IMR-90 (cell line): Measurements from ENCODE around the gene MLLT10. TPM values are rescaled to one million over a fixed set of nuclear protein-coding genes. Genes with fewer than 3 reads are reported as not detected.
"Not testable (repeated sequence)": the region's sequence is repeated elsewhere in the genome, so short reads cannot be mapped to it uniquely, and the experiment has no call there.

Source experiments
- ATAC-seq: fragments of 200-7000 bp; cut with Tn5 transposase; 2 replicates; pipeline ENCODE4 v1.9.1; 2020; ENCODE audit warnings: low read depth, mild to moderate bottlenecking, moderate library complexity
- BruUV-seq: library from RNA; stranded (reverse); fragments of 400-500 nt; replicated peaks from 2 replicates; lab custom pipeline; 2021; lab: Mats Ljungman, UMichigan
- CTCF ChIA-PET: fragments of 300-600 bp; formaldehyde crosslinking; extraction: SDS; loops from one replicate; lab custom pipeline; 2021; ENCODE audit warnings: antibody characterized with exemption; lab: Yijun Ruan, JAX
- POLR2A ChIA-PET: fragments of 300-600 bp; sonication (Branson Sonifier 250); formaldehyde crosslinking; loops from one replicate; lab custom pipeline; 2022; ENCODE audit warnings: antibody characterized with exemption; ENCODE audit not compliant: unreplicated experiment; lab: Charles Lee
- DNase-seq: peaks from one replicate; pipeline ENCODE4 v3.0.0; 2013
- H2AFZ ChIP-seq: replicated peaks from 2 replicates; pipeline ENCODE3; 2013; ENCODE audit warnings: low read length, mild to moderate bottlenecking; ENCODE audit not compliant: poor library complexity
- H2AK5ac ChIP-seq: 2 replicates; pipeline ENCODE4 v1.6.1; 2013; ENCODE audit warnings: low read depth, low read length, inconsistent platforms
- H2AK9ac ChIP-seq: replicated peaks from 2 replicates; pipeline ENCODE3; 2013; ENCODE audit warnings: mild to moderate bottlenecking, low read depth, low read length, moderate library complexity; ENCODE audit not compliant: poor library complexity
- H2BK120ac ChIP-seq: 2 replicates; pipeline ENCODE4 v1.6.1; 2013; ENCODE audit warnings: low read depth, low read length, inconsistent platforms
- H2BK15ac ChIP-seq: 3 replicates; pipeline ENCODE4 v1.6.1; 2013; ENCODE audit warnings: low read depth, low read length, inconsistent platforms
- H2BK20ac ChIP-seq: 2 replicates; pipeline ENCODE4 v1.6.1; 2013; ENCODE audit warnings: low read depth, mild to moderate bottlenecking, inconsistent platforms, low read length, moderate library complexity
- H2BK5ac ChIP-seq: 2 replicates; pipeline ENCODE4 v1.6.1; 2013; ENCODE audit warnings: mild to moderate bottlenecking, low read depth, low read length, inconsistent platforms; ENCODE audit not compliant: poor library complexity, severe bottlenecking
- H3K14ac ChIP-seq: replicated peaks from 2 replicates; pipeline ENCODE4 v1.6.1; 2013; ENCODE audit warnings: low read depth, low read length, inconsistent platforms
- H3K18ac ChIP-seq: 2 replicates; pipeline ENCODE4 v1.6.1; 2013; ENCODE audit warnings: low read depth, low read length, control low read depth
- H3K23ac ChIP-seq: 2 replicates; pipeline ENCODE4 v1.6.1; 2013; ENCODE audit warnings: low read depth, low read length, inconsistent platforms
- H3K27ac ChIP-seq: 2 replicates; pipeline ENCODE4 v1.5.1; 2013; ENCODE audit warnings: mild to moderate bottlenecking, control low read depth, low read length; ENCODE audit not compliant: insufficient read depth
- H3K27me3 ChIP-seq: 2 replicates; pipeline ENCODE4 v1.6.1; 2013; ENCODE audit warnings: low read length; ENCODE audit not compliant: control insufficient read depth, insufficient read depth
- H3K36me3 ChIP-seq: 2 replicates; pipeline ENCODE4 v1.6.1; 2013; ENCODE audit warnings: low read length, mixed read lengths; ENCODE audit not compliant: control insufficient read depth, insufficient read depth
- H3K4ac ChIP-seq: 2 replicates; pipeline ENCODE4 v1.6.1; 2013; ENCODE audit warnings: low read depth, low read length, inconsistent platforms
- H3K4me1 ChIP-seq: 2 replicates; pipeline ENCODE4 v1.6.1; 2013; ENCODE audit warnings: low read length, mixed read lengths; ENCODE audit not compliant: control insufficient read depth, insufficient read depth
- H3K4me2 ChIP-seq: 2 replicates; pipeline ENCODE4 v1.6.1; 2013; ENCODE audit warnings: low read depth, mild to moderate bottlenecking, control low read depth, low read length, moderate library complexity
- H3K4me3 ChIP-seq: 2 replicates; pipeline ENCODE4 v1.5.1; 2013; ENCODE audit warnings: low read depth, mild to moderate bottlenecking, control low read depth, low read length, moderate library complexity; ENCODE audit not compliant: insufficient read depth
- H3K56ac ChIP-seq: 2 replicates; pipeline ENCODE4 v1.6.1; 2013; ENCODE audit warnings: low read length, inconsistent platforms; ENCODE audit not compliant: insufficient read depth; ENCODE audit errors: extremely low read depth
- H3K79me1 ChIP-seq, 2 experiments: 2 replicates each; pipeline ENCODE4 v1.6.1; 2013; ENCODE audit warnings: low read length in 2 of 2, inconsistent platforms in 1 of 2, low read depth in 1 of 2
- H3K9ac ChIP-seq: 2 replicates; pipeline ENCODE4 v1.6.1; 2013; ENCODE audit warnings: low read depth, low read length, control low read depth
- H3K9me1 ChIP-seq: 2 replicates; pipeline ENCODE4 v1.6.1; 2013; ENCODE audit warnings: low read length, inconsistent platforms; ENCODE audit not compliant: insufficient read depth
- H3K9me3 ChIP-seq: 2 replicates; pipeline ENCODE4 v1.6.1; 2013; ENCODE audit warnings: low read length; ENCODE audit not compliant: control insufficient read depth, insufficient read depth
- H4K20me1 ChIP-seq: 2 replicates; pipeline ENCODE4 v1.6.1; 2013; ENCODE audit warnings: low read length, inconsistent platforms; ENCODE audit not compliant: insufficient read depth
- H4K5ac ChIP-seq: 2 replicates; pipeline ENCODE4 v1.6.1; 2013; ENCODE audit warnings: mild to moderate bottlenecking, low read depth, low read length, control low read depth
- H4K8ac ChIP-seq, 2 experiments: 2 replicates each; pipeline ENCODE4 v1.6.1; 2013; ENCODE audit warnings: low read depth in 2 of 2, low read length in 2 of 2, control low read depth in 1 of 2, inconsistent platforms in 1 of 2
- H4K91ac ChIP-seq: 2 replicates; pipeline ENCODE4 v1.6.1; 2013; ENCODE audit warnings: low read depth, low read length, inconsistent platforms; ENCODE audit not compliant: insufficient read depth
- CHD1 ChIP-seq: IDR thresholded peaks from 2 replicates; pipeline ENCODE4 v1.6.1; 2012; ENCODE audit warnings: low read depth, low read length, improper control_type of control experiment
- USF2 ChIP-seq: fragments of 150-350 bp; IDR thresholded peaks from 2 replicates; pipeline ENCODE4 v1.6.1; 2017; ENCODE audit warnings: mild to moderate bottlenecking, antibody characterized with exemption, low read length, low read depth
- WGBS, 2 experiments: methylation state at CpG; one replicate each; pipeline versions ENCODE4 v1.1.5 to v1.1.7; 2013; ENCODE audit warnings: missing lambda C conversion rate in 2 of 2; ENCODE audit not compliant: insufficient read length in 1 of 2; ENCODE audit errors: extremely low coverage in 2 of 2; 5-methylcytosine and 5-hydroxymethylcytosine counted together
- dilution Hi-C: fragments of 300-500 bp; cut with HindIII; formaldehyde crosslinking; loops from one replicate; pipeline ENCODE4 v1.14.3; 2018; ENCODE audit warnings: low sequenced_read_pairs; ENCODE audit not compliant: unreplicated experiment
- in situ Hi-C: fragments of 300-500 bp; cut with MboI; formaldehyde crosslinking; loops from 3 replicates; pipeline ENCODE4 v1.14.3; 2019; ENCODE audit warnings: low sequenced_read_pairs, inconsistent platforms, mixed read lengths
- intact Hi-C: fragments of 100-400 bp; cut with micrococcal nuclease; formaldehyde crosslinking; loops from 2 replicates; pipeline ENCODE4 v1.10.0; 2022
- polyA plus RNA-seq, 3 experiments: library from polyadenylated mRNA; depleted of rRNA; stranded (reverse); fragments of >200 nt; gene quantifications; 2 replicates each; pipeline ENCODE4 v1.2.3, GENCODE V29; 2012; ENCODE audit warnings: low replicate concordance in 1 of 3
- total RNA-seq: library from RNA; depleted of rRNA; stranded (reverse); fragments of >200 nt; gene quantifications from 2 replicates; pipeline ENCODE4 v1.2.3, GENCODE V29; 2012

The MLLT10 gene
- total and polyA plus RNA-seq, 2 of the 4 experiments (the other 2 are of a cell fraction) = 22.5 to 29.0 TPM

DNA sequence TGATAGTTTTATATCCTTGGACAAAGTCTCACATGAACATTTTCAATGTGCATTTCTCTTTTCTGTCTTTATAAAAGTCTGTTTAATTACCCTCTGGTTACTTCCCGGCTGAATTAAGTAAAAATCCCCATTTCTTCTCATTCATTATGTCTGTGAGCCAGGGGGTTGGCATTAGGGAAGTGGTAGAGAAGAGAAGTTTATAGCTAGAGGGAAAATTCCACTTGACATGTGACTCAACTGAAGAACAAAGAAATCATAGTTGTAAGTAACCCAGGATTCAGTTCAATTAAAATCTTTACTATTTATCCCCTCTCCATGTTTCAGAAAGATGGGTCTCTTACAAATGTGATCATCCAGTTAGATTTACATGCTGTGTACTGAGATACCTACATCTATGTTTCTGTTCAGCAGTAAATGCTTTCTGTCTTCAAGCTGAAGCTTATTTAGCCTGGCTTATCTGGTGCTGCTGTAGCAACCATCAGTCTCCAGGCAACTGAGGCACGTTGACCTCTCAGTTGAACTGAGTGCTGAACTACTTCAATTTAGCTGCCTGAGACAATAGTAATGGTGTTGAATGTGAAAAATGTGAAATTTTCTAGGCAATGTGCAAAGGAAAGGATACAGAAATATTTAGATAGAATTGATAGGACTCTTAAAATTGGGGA, 181.6 kb downstream of the MLLT10 start:
- peaks cover 8% of the 10 kb centered on the region for H3K36me3 ChIP-seq
- no peak overlapping the region for H4K91ac ChIP-seq
- H3K4me3 ChIP-seq = no peak overlapping the region
- H3K23ac ChIP-seq = peak overlapping the region; percentile 14; the same call in 1 of the 2 replicates
- dilution Hi-C loops = no loop called here
- peaks cover 22 to 33% of the 10 kb centered on the region in 2 experiments for H3K79me1 ChIP-seq
- H3K27ac ChIP-seq = no peak overlapping the region
- no peak overlapping the region for H2AFZ ChIP-seq
- H3K9me1 ChIP-seq = peaks cover 7% of the 10 kb centered on the region
- no peak overlapping the region for H2AK9ac ChIP-seq
- DNase-seq = peak; percentile 56
- H2BK5ac ChIP-seq = peak overlapping the region; percentile 7
- no peak overlapping the region for H2BK20ac ChIP-seq
- peaks cover 8% of the 10 kb centered on the region; the same call in 1 of the 2 replicates for H3K4me1 ChIP-seq
- 0 out of 2 replicates have a peak overlapping the region, but pooled peaks have one; percentile 47 for H2AK5ac ChIP-seq
- H3K4ac ChIP-seq = no peak overlapping the region; the same call in 1 of the 2 replicates
- no peaks in the 10 kb centered on the region for H3K9me3 ChIP-seq
- H3K18ac ChIP-seq = no peak overlapping the region
- H2BK120ac ChIP-seq = no peak overlapping the region
- TF ChIP-seq USF2 (peak; percentile 7; the same call in 1 of the 2 replicates), CHD1 (no peak)
- H3K14ac ChIP-seq = 0 out of 2 replicates have a peak overlapping the region, but pooled peaks have one; percentile 12
- 0% methylated on average over 1 of the region's 2 CpGs; no CpG with 5 or more reads in 1 of the 2 experiments for WGBS, 2 experiments
- in situ Hi-C loops = no loop called here
- no peak overlapping the region for H4K5ac ChIP-seq
- H3K56ac ChIP-seq = no peak overlapping the region
- intact Hi-C loops = no loop called here
- CTCF ChIA-PET = interaction anchor here (1.4 kb wide), 1 partner anchor 17 kb away, joined by 3 read pairs; no protein-coding TSS in a partner anchor
- peak; percentile 67 for ATAC-seq
- H3K4me2 ChIP-seq = no peak overlapping the region
- no peak overlapping the region for H2BK15ac ChIP-seq
- H4K8ac ChIP-seq = peak overlapping the region in 1 of 2 experiments; percentile 2; a peak in 2 of 4 replicates
- no peaks in the 10 kb centered on the region for H4K20me1 ChIP-seq
- POLR2A ChIA-PET = no interaction called here
- BruUV-seq = no TSS peak
- no peaks in the 10 kb centered on the region for H3K27me3 ChIP-seq
- H3K9ac ChIP-seq = no peak overlapping the region

DNA sequence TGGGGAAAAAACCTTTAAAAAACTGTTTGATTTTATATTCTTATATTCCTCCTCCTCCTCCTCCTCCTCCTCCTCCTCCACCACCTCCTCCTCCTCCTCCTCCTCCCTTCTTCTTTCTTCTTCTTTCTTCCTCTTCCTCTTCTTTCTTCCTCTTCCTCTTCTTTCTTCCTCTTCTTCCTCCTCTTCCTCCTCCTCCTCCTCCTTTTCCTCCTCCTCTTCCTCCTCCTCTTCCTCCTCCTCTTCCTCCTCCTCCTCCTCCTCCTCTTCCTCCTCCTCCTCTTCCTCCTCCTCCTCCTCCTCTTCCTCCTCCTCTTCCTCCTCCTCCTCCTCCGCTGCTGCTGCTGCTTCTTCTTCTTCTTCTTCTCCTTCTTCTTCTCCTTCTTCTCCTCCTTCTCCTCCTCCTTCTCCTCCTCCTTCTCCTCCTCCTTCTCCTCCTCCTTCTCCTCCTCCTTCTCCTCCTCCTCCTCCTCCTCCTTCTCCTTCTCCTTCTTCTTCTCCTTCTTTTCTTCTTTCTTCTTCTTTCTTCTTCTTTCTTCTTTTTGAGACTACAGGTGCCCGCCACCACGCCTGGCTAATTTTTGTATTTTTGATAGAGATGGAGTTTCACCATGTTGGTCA, 183.5 kb downstream of the MLLT10 start:
- CTCF ChIA-PET, H4K20me1 ChIP-seq, H2AK9ac ChIP-seq, intact Hi-C loops, H2AFZ ChIP-seq, H3K36me3 ChIP-seq, H3K56ac ChIP-seq, H2BK20ac ChIP-seq, DNase-seq, H3K4me1 ChIP-seq, H3K4me2 ChIP-seq, H2BK120ac ChIP-seq, H3K9me3 ChIP-seq, H3K27ac ChIP-seq, H2BK15ac ChIP-seq, in situ Hi-C loops, POLR2A ChIA-PET, dilution Hi-C loops, H3K9me1 ChIP-seq, ATAC-seq, H2AK5ac ChIP-seq, H3K18ac ChIP-seq, H3K27me3 ChIP-seq, H3K4me3 ChIP-seq, H3K23ac ChIP-seq, H3K14ac ChIP-seq, H4K5ac ChIP-seq, H4K8ac ChIP-seq, H3K9ac ChIP-seq, H2BK5ac ChIP-seq, H3K4ac ChIP-seq, H4K91ac ChIP-seq, BruUV-seq: not testable (repeated sequence)
- 100% methylated on average over 1 of the region's 3 CpGs; no CpG with 5 or more reads in 1 of the 2 experiments for WGBS, 2 experiments
- peaks cover 14 to 23% of the 10 kb centered on the region in 2 experiments for H3K79me1 ChIP-seq
